ENCODE measurements around the gene IL12RB1.
"Not testable (repeated sequence)": the region's sequence is repeated elsewhere in the genome, so short reads cannot be mapped to it uniquely, and the experiment has no call there.

Gene IL12RB1

DNA sequence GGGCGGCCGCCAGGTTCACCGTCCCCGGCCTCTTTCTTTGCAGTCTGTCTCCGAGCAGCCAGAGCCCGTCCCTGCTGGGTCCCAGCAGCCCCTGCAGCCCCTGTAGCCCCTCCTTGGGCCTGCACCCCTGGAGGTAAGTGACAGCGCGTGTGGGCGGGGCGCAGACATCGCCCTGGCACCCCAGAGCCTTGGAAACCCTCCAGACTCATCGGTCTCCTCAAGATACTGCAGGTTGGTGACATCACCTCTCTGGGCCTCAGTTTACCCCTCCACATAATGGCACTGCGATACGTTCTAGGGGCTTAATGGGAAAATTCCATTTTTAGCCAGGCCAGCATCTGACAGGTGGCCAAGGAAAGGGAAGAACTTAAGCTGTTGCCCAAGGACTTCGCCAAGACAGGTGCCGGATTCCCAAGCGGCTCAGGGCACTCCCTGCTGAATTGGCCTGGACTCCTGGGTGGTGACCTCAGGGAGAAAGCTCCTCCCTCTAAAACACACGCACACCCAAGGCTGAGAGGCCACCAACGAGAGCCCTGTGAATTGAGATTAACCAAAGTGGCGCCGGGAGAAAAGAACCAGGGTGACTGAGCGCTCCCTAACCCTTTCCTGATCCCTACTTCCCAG, 24.0 kb upstream of the IL12RB1 start:
- no peak for DNase-seq

DNA sequence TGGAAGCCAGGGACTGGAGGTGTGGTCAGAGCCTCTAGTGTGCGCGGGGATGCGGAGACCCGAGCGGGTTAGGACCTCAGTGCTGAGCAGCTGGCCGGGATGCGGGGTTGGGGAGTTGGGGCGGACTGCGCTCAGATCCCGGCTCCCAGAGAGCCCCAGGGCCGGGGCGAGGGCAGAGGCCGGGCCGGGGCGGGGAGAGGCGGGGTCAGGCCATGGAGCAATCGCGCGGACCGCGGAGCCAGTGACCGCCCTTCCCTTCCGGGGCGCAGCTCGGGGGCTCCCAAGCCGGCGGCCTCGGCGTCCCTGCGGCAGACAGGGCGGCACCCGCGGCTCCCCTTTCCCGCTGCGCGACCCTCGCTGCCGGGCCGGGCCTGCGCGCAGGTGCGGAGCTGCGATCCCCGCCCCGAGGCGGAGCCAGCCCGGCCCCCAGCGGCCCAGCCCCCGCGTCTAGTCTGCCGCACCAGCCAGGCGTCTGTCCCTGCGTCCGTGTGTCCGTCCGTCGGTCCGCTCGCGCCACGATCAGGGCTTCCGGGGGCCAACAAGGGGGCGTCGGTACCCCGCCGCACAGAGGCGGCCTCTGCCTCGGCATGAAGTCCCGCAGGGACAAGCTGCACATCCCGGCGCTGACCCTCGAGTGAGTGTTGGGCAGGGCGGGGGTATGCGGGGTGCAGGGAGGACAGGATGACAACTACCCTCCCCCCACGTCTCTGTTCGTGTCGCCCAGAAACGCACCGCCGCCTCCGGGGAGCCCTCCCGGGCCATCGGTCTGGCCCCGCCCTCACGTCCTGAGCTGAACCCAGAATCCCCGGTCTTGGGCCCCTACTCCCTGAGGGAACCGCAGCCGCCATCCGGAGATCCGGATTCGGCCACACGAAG, 23.2 kb upstream of the IL12RB1 start:
- DNase-seq: peak; percentile 10 to 25 (median 16)

GRCh38 chr19:18109341-18109732, 22.6 kb upstream of the IL12RB1 start:
- no peak for DNase-seq

GRCh38 chr19:18108897-18109296, 22.2 kb upstream of the IL12RB1 start:
- no peak for DNase-seq

- DNase-seq: no peak
These were observed 20.5 kb upstream of the IL12RB1 start for GRCh38 chr19:18107235-18107634.

DNA sequence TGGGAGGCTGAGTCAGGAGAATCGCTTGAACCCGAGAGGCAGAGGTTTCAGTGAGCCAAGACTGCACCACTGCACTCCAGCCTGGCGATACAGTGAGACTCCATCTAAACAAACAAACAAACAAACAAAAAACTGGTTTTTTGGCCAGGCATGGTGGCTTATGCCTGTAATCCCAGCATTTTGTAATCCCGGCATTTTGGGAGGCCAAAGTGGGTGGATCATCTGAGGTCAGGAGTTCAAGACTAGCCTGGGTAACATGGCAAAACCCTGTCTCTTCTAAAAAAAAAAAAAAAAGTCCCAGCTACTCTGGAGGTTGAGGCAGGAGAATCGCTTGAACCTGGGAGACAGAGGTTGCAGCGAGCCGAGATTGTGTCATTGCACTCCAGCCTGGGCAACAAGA, 18.5 kb upstream of the IL12RB1 start:
- not testable (repeated sequence) for DNase-seq

DNA sequence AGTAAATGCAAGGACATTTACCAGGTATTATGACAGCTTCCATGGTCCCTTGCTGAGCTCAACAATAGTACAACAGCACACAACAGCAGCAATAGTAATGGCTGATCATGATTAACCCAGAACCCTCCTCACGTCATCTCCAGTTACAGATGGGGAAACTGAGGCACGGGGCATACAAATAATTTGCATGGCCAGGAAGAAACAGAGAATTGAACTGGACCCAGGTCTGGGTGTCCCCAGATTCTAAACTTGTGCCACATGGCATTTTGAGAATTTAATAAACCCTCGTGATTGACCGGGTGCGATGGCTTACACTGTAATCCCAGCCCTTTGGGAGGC, 18.0 kb upstream of the IL12RB1 start:
- no peak for DNase-seq

GRCh38 chr19:18102916-18103542, 16.3 kb upstream of the IL12RB1 start:
- DNase-seq: no peak

GRCh38 chr19:18101268-18101667, 14.5 kb upstream of the IL12RB1 start:
- DNase-seq: no peak

- DNase-seq: no peak
These were observed 14.0 kb upstream of the IL12RB1 start for GRCh38 chr19:18100710-18101109.

- no peak for DNase-seq
These were observed 12.9 kb upstream of the IL12RB1 start for GRCh38 chr19:18099623-18099995.

- DNase-seq: peak in 2 of 4 experiments; percentile 15 to 21
These were observed 12.3 kb upstream of the IL12RB1 start for GRCh38 chr19:18098891-18099622.

DNA sequence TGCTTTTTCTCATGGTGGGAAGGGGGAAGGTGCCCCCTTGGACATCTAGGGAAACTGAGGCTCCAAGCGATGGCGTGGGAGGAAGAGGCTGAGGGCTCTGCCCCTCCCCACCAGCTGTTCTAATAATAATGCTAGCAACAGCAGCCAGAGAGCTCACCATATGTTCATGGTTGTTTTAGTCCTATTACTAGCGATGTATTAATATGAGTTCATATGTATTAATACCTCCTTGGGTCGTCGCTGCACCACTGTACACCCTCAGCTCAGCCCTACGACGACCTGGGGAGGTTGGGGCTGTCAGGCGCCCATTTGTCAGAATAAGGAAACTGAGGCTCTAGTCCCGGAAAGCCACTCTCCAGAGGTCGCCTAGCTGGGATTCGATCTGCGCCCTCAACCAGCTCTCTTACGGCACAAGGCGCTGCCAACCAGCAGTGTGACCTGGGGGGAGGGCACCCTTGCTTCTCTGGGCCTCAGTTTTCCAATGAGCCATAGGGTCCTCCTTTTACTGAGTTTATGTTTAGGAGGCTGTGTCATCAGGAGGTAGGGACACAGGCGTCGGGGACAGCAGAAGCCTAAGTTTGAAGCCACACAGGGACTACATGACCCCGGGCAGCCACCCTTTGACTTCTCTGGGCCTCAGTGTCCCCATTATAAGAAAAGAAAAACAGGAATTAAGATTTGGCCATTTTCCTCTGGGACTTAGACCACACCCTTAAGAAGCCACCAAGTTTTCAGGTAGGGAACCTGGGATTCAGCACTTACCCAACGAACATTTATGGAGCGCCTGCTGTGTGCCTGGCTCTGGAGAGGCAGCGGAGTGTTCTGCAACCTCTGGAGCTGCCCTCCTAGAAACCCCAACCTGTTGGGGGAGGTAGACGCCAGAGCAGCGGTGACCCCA, 11.5 kb upstream of the IL12RB1 start:
- no peak for DNase-seq

GRCh38 chr19:18097217-18097992, 10.7 kb upstream of the IL12RB1 start, which contains the start of gene MAST3:
MAST3 (plus strand) TSS chr19:18097778; CDS start chr19:18097793, 15 bp downstream.
- peak; percentile 78 to 94 (median 86) for DNase-seq

GRCh38 chr19:18096258-18096657, 9.5 kb upstream of the IL12RB1 start:
- no peak for DNase-seq

DNA sequence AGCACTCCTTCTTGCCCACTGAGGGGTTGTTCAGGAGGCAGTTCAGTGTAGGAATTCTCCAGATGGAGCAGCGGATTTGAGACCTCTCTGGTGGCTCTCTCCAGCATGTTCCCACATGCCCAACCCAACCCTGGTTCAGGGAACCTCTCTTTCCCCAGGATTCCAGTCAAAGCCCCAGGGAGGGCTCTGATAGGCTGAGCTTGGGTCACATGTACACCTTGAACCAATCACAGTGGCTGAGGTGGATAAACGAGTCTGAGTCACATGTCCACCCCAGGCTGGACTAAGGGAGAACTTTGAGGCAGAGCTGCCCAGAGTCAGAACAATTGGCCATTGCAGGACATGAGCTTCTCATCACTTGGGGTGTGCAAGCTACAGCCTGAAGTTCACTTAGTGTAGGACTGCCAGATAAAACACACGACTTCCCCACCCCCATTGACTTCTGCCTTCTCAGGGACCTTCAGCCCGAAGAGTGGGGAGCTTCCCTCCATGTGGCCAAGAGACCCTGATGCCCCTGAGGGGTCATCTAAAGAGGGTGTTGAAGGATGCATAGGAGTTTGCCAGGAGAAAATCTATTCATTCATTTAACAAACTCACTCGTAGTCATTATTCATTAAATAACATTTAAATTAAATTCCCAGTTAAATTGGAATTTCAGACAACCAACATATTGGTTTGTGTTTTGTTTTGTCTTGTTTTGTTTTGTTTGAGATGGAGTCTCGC, 6.9 kb upstream of the IL12RB1 start:
- no peak for DNase-seq

DNA sequence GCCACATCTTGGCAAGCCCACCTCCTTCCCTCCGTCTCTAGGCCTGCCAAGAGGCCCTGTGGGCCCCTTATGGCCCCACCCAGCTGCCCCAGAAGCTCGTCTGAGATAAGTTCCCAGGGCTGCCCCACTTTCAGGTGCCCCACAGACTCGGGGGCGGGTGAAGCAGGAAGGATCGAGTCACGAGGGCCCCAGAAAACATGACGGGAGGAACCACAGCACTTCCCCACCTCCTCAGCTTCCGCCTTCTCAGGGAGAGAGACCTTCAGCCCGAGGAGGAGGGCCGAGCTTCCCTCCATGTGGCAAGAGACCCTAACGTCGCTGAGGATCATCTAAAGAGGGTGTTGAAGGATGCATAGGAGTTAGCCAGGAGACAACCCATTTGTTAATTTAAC, 4.5 kb upstream of the IL12RB1 start:
- DNase-seq: peak; percentile 44 to 64 (median 58)

DNA sequence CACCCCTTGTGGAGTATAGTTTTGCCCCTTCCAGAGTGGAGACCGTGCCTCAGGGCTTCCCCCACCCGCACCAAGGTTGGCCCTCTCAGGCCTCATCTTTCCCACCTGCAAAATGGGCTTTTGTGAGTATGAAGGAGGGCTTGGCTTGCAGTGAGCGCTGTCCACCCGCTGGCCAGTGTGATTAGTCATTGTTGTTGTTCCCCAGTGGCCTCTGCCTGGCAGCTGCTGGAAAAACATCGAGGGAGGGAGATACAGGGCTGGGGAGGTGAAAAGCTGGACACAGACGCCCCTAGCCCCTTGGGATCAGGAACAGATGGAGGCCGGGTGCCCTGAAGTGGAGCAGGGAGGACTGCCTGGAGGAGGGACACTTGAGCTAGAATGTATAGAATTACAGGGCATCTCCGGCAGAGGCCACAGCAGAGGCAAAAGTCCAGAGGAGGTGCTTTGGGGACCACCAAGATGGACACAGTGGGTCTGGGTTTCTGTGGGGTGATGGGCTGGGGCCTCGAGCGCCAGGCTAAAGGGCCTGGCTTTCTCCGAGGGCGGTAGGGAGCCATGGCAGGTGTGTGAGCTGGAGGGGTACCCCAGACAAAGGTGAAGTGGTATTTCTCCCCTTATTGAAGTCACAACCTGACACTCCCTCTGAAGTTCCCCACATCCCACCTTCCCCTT, 3.9 kb upstream of the IL12RB1 start:
- DNase-seq: no peak

- DNase-seq: no peak
These were observed 3.0 kb upstream of the IL12RB1 start for GRCh38 chr19:18089726-18090125.

GRCh38 chr19:18089096-18089541, 2.4 kb upstream of the IL12RB1 start:
- DNase-seq: peak in 2 of 4 experiments; percentile 7 to 14
